GM12872 (cell line): ENCODE results near the gene OCIAD2.

Source experiments
- TF ChIP-seq, protein P1 (sequence below): IDR thresholded peaks from 3 replicates; pipeline ENCODE4 v1.5.1; 2011; ENCODE audit warnings: low read depth, mild to moderate bottlenecking, low read length, moderate library complexity; ENCODE audit not compliant: insufficient read depth

Gene OCIAD2

DNA sequence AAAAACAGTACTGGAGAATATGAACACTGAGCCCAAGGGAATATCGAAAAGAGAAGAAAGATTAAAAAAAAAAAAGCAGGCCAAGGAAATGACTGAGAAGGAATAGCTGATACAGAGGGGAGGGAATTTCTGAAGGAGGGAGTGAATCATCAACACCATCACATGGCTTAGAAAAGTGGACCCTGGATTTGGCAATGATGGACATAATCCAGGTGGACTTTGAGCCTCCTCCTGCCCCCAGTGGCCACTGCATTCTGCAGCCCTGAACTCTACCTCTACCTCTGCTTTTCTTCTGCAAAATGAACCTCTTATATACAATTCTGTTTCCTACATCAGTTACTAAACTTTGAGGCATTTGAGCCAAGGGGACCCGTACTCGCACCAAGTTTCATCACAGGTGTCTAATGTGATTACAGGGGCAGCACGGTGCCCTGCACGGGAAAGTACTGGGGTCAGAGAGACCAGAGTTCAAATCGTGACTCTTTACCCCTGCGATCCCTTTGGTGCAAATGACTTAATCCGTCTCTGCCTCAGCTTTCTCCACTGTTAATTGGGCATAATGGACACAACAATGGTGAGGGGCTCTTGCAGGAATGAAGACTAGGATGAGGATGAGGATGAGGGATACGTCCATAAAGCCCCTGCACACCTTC, 1.1 kb downstream of the OCIAD2 start:
- TF ChIP-seq, protein P1, sequence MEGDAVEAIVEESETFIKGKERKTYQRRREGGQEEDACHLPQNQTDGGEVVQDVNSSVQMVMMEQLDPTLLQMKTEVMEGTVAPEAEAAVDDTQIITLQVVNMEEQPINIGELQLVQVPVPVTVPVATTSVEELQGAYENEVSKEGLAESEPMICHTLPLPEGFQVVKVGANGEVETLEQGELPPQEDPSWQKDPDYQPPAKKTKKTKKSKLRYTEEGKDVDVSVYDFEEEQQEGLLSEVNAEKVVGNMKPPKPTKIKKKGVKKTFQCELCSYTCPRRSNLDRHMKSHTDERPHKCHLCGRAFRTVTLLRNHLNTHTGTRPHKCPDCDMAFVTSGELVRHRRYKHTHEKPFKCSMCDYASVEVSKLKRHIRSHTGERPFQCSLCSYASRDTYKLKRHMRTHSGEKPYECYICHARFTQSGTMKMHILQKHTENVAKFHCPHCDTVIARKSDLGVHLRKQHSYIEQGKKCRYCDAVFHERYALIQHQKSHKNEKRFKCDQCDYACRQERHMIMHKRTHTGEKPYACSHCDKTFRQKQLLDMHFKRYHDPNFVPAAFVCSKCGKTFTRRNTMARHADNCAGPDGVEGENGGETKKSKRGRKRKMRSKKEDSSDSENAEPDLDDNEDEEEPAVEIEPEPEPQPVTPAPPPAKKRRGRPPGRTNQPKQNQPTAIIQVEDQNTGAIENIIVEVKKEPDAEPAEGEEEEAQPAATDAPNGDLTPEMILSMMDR, result peak; percentile 39; the same call in 2 of the 3 replicates

DNA sequence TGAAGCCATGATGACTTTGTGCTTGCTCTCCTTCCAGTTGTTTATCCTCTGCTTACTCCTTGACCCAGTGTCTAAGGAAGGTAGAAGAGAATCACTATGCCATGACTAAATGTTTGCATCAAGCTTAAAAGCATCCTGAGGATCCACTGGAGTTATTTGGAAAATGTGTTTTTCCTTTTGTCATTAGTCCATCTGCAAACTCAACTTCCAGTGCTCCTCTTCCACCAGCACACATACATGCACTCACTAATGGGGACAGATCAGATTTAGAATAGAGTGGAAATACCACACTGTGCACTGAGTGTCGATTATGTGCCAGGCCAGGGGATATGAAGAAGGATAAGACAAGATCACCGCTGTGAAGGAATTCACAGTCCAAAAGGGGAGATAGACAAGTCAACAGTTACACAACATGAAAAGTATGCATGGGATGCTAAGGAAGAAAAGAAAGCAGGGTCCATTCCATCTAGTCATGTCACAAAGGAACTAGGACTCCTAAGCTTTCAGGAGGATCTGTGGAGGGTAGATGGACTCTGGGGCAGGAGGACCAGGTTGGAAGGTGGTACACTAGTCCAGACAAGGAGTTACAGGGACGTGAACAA, 1.9 kb downstream of the OCIAD2 start:
- TF ChIP-seq, protein P1, result no peak

DNA sequence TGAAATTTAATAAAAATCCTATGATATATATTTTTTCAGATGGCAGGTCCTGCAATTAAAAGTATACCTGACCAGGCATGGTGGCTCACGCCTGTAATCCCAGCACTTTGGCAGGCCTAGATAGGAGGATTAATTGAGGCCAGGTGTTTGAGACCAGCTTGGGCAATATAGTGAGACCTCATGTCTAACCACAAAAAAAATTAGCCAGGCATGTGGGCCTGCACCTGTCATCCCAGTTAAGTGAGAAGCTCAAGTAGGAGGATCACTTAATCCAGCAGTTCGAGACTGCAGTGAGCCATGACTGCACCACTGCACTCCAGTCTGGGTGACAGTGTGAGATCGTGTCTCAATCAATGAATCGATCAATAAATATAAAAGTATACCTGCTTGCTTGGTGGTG, 2.5 kb downstream of the OCIAD2 start:
- TF ChIP-seq, protein P1, result no peak

DNA sequence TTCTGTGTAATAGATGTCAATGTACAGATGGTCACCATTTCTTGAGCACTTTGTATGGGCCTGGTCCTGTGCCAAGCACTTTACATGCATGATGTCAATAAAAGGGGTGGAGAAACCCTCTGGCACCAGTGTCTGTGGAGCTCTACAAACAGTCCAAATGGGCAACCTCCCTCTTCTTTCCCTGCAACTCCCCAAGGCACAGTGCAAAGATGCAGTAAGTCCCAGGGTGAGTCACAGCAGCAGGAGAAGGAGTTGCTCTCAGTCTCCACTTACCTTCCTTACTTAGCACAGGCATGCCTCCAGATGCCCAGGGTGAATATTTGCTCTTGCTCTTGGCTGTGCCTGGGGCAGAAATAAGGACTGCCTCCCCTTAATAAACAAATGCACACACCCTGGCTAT, 4.3 kb downstream of the OCIAD2 start:
- TF ChIP-seq, protein P1, result no peak

DNA sequence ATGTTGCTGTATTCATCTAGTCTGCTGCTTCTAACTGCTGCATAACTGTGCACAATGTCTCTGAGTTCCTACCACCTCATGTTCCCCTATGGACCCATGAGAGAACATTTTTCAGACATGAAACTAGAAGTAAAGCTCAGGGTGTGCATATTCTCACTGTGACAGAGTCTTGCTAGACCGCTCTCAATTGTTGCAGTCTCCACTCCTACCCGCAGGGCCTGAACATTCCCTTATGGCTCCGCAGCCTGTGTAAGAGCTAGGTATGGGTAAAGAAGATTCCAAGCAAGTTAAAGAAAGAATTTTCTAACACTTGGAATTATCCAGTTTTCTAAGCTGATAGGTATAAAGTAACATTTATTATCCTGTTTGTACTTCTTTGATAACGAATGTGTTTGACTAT, 5.4 kb downstream of the OCIAD2 start:
- TF ChIP-seq, protein P1, result no peak

DNA sequence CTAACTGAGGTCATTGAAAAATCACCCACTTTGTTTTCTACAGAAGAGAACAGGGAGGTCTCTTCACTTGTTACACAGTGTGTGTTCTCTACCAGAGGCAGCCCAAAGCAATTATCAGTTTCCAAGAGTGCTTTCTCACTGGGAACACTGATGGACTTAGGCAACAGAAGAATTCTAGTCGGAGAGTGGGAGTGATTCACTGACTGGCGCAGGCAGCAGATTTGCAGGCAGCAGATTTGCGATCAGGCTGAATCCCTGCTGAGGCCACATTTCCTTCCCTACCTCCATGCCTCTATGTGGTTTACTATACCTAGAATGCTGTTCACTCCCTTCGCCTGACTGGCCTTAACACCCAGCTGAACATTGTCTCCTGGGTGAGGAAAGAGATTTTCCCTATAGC, 6.6 kb downstream of the OCIAD2 start:
- TF ChIP-seq, protein P1, result no peak

DNA sequence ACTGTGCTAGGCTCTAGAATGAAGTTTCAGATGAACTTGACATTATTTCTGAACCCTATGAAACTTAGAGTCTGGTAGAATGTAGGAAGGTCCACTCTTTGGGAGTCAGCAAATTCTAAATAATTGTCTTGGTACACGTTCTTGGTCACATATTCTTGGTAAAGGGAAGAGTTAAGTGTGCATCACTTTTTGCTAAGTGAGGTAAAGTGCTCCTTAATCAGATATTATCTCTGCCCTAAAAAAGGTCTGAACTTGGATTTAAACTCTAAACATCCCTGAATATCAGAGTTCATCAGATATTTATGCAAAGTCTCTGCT, 7.2 kb downstream of the OCIAD2 start:
- TF ChIP-seq, protein P1, result no peak
